ENCODE results near the gene MS4A8.
"Not testable (repeated sequence)": the region's sequence is repeated elsewhere in the genome, so short reads cannot be mapped to it uniquely, and the experiment has no call there.

DNA sequence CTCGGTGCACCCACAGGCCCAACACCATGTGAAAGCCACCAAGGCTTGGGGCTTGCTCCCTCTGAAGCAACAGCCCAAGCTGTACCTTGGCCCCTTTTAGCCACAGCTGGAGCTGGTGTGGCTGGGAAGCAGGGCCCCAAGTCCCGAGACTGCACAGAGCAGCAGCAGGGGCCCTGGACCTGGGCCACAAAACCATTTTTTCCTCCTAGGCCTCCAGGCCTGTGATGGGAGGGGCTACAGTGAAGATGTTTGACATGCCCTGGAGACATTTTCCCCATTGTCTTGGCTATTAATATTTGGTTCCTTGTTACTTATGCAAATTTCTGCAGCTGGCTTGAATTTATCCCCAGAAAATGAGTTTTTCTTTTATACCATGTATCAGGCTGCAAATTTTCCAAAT is 21.2 kb upstream of the MS4A8 start:
- TF ChIP-seq POLR2A (IDR thresholded peaks at IDR 0.05; ENCODE audit: low read depth); EP300 (IDR thresholded peaks at IDR 0.05): not testable (repeated sequence)
- TF ChIP-seq, protein P1, sequence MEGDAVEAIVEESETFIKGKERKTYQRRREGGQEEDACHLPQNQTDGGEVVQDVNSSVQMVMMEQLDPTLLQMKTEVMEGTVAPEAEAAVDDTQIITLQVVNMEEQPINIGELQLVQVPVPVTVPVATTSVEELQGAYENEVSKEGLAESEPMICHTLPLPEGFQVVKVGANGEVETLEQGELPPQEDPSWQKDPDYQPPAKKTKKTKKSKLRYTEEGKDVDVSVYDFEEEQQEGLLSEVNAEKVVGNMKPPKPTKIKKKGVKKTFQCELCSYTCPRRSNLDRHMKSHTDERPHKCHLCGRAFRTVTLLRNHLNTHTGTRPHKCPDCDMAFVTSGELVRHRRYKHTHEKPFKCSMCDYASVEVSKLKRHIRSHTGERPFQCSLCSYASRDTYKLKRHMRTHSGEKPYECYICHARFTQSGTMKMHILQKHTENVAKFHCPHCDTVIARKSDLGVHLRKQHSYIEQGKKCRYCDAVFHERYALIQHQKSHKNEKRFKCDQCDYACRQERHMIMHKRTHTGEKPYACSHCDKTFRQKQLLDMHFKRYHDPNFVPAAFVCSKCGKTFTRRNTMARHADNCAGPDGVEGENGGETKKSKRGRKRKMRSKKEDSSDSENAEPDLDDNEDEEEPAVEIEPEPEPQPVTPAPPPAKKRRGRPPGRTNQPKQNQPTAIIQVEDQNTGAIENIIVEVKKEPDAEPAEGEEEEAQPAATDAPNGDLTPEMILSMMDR (IDR thresholded peaks at IDR 0.05): not testable (repeated sequence)

Data from esophagus muscularis mucosa (tissue), 4 donors.